Kidney tubule cell (primary cell): ENCODE measurements around the gene GNB1.
"Not testable (repeated sequence)": the region's sequence is repeated elsewhere in the genome, so short reads cannot be mapped to it uniquely, and the experiment has no call there.

Source experiments
- DNase-seq: peaks from one replicate; pipeline ENCODE4 v3.0.0-alpha.2; 2018; ENCODE audit warnings: low spot score

Gene GNB1

GRCh38 chr1:1890506-1891348, at the start of gene GNB1:
TSS of gene GNB1 (minus strand) at chr1:1891087. CDS start at chr1:1825453, 65,634 bp downstream.
- DNase-seq: peak; percentile 93

GRCh38 chr1:1940123-1940425, 49.2 kb upstream of the GNB1 start:
- DNase-seq: no peak

GRCh38 chr1:1939296-1940122, 48.6 kb upstream of the GNB1 start:
- DNase-seq: no peak

- no peak for DNase-seq
Observed at GRCh38 chr1:1938613-1939295, 47.9 kb upstream of the GNB1 start.

- no peak for DNase-seq
Observed at GRCh38 chr1:1938276-1938573, 47.3 kb upstream of the GNB1 start.

GRCh38 chr1:1937549-1938275, 46.8 kb upstream of the GNB1 start:
- no peak for DNase-seq

- no peak for DNase-seq
Observed at GRCh38 chr1:1937061-1937460, 46.2 kb upstream of the GNB1 start.

- not testable (repeated sequence) for DNase-seq
Observed at GRCh38 chr1:1934848-1935247, 44.0 kb upstream of the GNB1 start.

GRCh38 chr1:1929639-1930545, 39.0 kb upstream of the GNB1 start:
- DNase-seq: no peak

- DNase-seq: no peak
Observed at GRCh38 chr1:1929102-1929638, 38.3 kb upstream of the GNB1 start.

- no peak for DNase-seq
Observed at GRCh38 chr1:1928231-1929101, 37.6 kb upstream of the GNB1 start.

GRCh38 chr1:1927751-1928150, 36.9 kb upstream of the GNB1 start:
- no peak for DNase-seq

- no peak for DNase-seq
Observed at GRCh38 chr1:1926886-1927660, 36.2 kb upstream of the GNB1 start.

- no peak for DNase-seq
Observed at GRCh38 chr1:1926346-1926811, 35.5 kb upstream of the GNB1 start.

GRCh38 chr1:1925437-1926345, 34.8 kb upstream of the GNB1 start:
- no peak for DNase-seq

- DNase-seq: no peak
Observed at GRCh38 chr1:1924849-1925248, 34.0 kb upstream of the GNB1 start.

- no peak for DNase-seq
Observed at GRCh38 chr1:1924386-1924785, 33.5 kb upstream of the GNB1 start.
